Neuronal stem cell (in vitro differentiated cells): ENCODE results near the gene GADD45GIP1.

Source experiments
- DNase-seq: peaks from one replicate; pipeline ENCODE4 v3.0.0-alpha.2; 2013; ENCODE audit warnings: low spot score
- H2AFZ ChIP-seq: one replicate; pipeline ENCODE4 v1.6.1; 2013; ENCODE audit warnings: mild to moderate bottlenecking, low read length, inconsistent platforms
- H2AK5ac ChIP-seq: 2 replicates; pipeline ENCODE4 v1.6.1; 2013; ENCODE audit warnings: low read depth, mild to moderate bottlenecking, inconsistent platforms, low read length, moderate library complexity, mixed read lengths
- H2BK120ac ChIP-seq: 2 replicates; pipeline ENCODE4 v1.6.1; 2013; ENCODE audit warnings: low read depth, mild to moderate bottlenecking, inconsistent platforms, low read length, moderate library complexity, mixed read lengths
- H2BK12ac ChIP-seq: one replicate; pipeline ENCODE4 v1.6.1; 2013; ENCODE audit warnings: low read length, inconsistent platforms
- H2BK15ac ChIP-seq: 2 replicates; pipeline ENCODE4 v1.6.1; 2013; ENCODE audit warnings: mild to moderate bottlenecking, low read length, inconsistent platforms, mixed read lengths
- H2BK5ac ChIP-seq: one replicate; pipeline ENCODE4 v1.6.1; 2013; ENCODE audit warnings: inconsistent platforms, mild to moderate bottlenecking, low read length, moderate library complexity
- H3K14ac ChIP-seq: one replicate; pipeline ENCODE4 v1.6.1; 2013; ENCODE audit warnings: low read length, inconsistent platforms
- H3K18ac ChIP-seq: 2 replicates; pipeline ENCODE4 v1.6.1; 2013; ENCODE audit warnings: low read length, inconsistent platforms
- H3K23ac ChIP-seq: 2 replicates; pipeline ENCODE4 v1.6.1; 2013; ENCODE audit warnings: low read depth, mild to moderate bottlenecking, mixed read lengths, low read length, inconsistent platforms; ENCODE audit not compliant: poor library complexity
- H3K27ac ChIP-seq: replicated peaks from 3 replicates; pipeline ENCODE4 v1.5.1; 2013; ENCODE audit warnings: low read length, inconsistent platforms
- H3K27me3 ChIP-seq, 3 experiments: 2 replicates each; pipeline ENCODE4 v1.6.1; 2013; ENCODE audit warnings: low read length in 3 of 3, mild to moderate bottlenecking in 2 of 3, inconsistent platforms in 1 of 3, low read depth in 1 of 3, mixed read lengths in 1 of 3, moderate library complexity in 1 of 3; ENCODE audit not compliant: control insufficient read depth in 3 of 3, insufficient read depth in 3 of 3
- H3K36me3 ChIP-seq, 2 donors: replicated peaks in 1 of 2; 2 replicates each; pipeline ENCODE4 v1.6.1; 2013; ENCODE audit warnings: low read length in 2 of 2; ENCODE audit not compliant: control insufficient read depth in 2 of 2, insufficient read depth in 2 of 2
- H3K4ac ChIP-seq: 2 replicates; pipeline ENCODE4 v1.6.1; 2013; ENCODE audit warnings: inconsistent platforms, mild to moderate bottlenecking, low read length, moderate library complexity
- H3K4me1 ChIP-seq, 2 donors: 1 replicate in 1 of 2; 2 replicates in 1 of 2; pipeline ENCODE4 v1.6.1; 2013; ENCODE audit warnings: low read length in 2 of 2, low read depth in 1 of 2; ENCODE audit not compliant: control insufficient read depth in 2 of 2, insufficient read depth in 1 of 2
- H3K4me2 ChIP-seq: one replicate; pipeline ENCODE4 v1.6.1; 2013; ENCODE audit warnings: mild to moderate bottlenecking, low read length, inconsistent platforms; ENCODE audit not compliant: insufficient read depth, poor library complexity, severe bottlenecking
- H3K4me3 ChIP-seq, 2 donors: 2 replicates each; pipeline ENCODE4 v1.5.1; 2013; ENCODE audit warnings: low read length in 2 of 2, mild to moderate bottlenecking in 2 of 2, inconsistent platforms in 1 of 2, moderate library complexity in 1 of 2
- H3K79me1 ChIP-seq: one replicate; pipeline ENCODE4 v1.6.1; 2013; ENCODE audit warnings: low read depth, mild to moderate bottlenecking, inconsistent platforms, low read length, moderate library complexity
- H3K9ac ChIP-seq: one replicate; pipeline ENCODE4 v1.6.1; 2013; ENCODE audit warnings: mild to moderate bottlenecking, low read depth, low read length, inconsistent platforms; ENCODE audit not compliant: poor library complexity
- H3K9me3 ChIP-seq, 2 donors: replicated peaks in 1 of 2; 2 replicates each; pipeline versions ENCODE3 to v1.6.1; 2013; ENCODE audit warnings: low read length in 2 of 2, mild to moderate bottlenecking in 2 of 2, inconsistent platforms in 1 of 2, low read depth in 1 of 2, mixed read lengths in 1 of 2, moderate library complexity in 1 of 2; ENCODE audit not compliant: control insufficient read depth in 2 of 2, insufficient read depth in 1 of 2
- H4K8ac ChIP-seq: one replicate; pipeline ENCODE4 v1.6.1; 2013; ENCODE audit warnings: low read depth, mild to moderate bottlenecking, inconsistent platforms, low read length, moderate library complexity
- H4K91ac ChIP-seq: one replicate; pipeline ENCODE4 v1.6.1; 2013; ENCODE audit warnings: low read length, low read depth, mild to moderate bottlenecking, inconsistent platforms; ENCODE audit not compliant: poor library complexity
- WGBS, 2 donors: extraction: QIAGEN DNeasy Blood & Tissue Kit; methylation state at CpG; one replicate each; pipeline ENCODE4 v1.1.7; 2013; ENCODE audit warnings: missing lambda C conversion rate in 2 of 2, mixed read lengths in 1 of 2; ENCODE audit not compliant: insufficient read length in 2 of 2, insufficient replicate concordance in 1 of 2; ENCODE audit errors: extremely low coverage in 2 of 2; 5-methylcytosine and 5-hydroxymethylcytosine counted together

GADD45GIP1 gene

DNA sequence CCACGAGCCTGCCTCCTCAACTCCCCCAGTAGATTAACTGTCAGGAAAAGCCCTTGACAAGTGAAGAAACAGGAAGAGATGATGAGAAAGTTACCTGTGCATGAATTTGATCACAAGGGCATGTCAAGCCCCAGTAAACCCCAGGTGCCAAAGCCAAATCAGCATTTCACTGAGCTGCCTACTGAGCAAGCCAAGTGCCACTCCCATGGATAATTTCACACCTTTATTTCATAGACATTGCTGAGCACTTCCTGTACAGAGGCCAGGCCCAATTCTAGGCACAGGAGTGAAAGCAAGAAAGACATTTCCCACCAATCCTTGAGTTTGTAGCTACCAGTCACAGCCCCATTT is 2.4 kb downstream of the GADD45GIP1 start:
- Histone ChIP-seq H3K9ac (no peak overlapping the region), H3K14ac (no peak overlapping the region), H3K79me1 (peaks cover 11% of the 10 kb centered on the region), H4K91ac (no peak overlapping the region), H2BK15ac (no peak overlapping the region), H2BK120ac (no peak overlapping the region), H3K4me3 (no peak overlapping the region), H3K23ac (no peak overlapping the region), H3K18ac (no peak overlapping the region), H2BK5ac (peak overlapping the region; percentile 43), H3K27ac (no peak overlapping the region), H2AK5ac (no peak overlapping the region), H3K27me3 (no peaks in the 10 kb centered on the region), H3K4me1 (no peaks in the 10 kb centered on the region), H3K9me3 (no peaks in the 10 kb centered on the region), H4K8ac (no peak overlapping the region), H3K4me2 (no peak overlapping the region), H2AFZ (no peak overlapping the region), H3K4ac (no peak overlapping the region), H3K36me3 (peaks cover 30 to 62% of the 10 kb centered on the region in 2 donors), H2BK12ac (no peak overlapping the region)
- no CpG with 5 or more reads among the region's 1 CpG for WGBS, 2 donors
- DNase-seq, result no peak

DNA sequence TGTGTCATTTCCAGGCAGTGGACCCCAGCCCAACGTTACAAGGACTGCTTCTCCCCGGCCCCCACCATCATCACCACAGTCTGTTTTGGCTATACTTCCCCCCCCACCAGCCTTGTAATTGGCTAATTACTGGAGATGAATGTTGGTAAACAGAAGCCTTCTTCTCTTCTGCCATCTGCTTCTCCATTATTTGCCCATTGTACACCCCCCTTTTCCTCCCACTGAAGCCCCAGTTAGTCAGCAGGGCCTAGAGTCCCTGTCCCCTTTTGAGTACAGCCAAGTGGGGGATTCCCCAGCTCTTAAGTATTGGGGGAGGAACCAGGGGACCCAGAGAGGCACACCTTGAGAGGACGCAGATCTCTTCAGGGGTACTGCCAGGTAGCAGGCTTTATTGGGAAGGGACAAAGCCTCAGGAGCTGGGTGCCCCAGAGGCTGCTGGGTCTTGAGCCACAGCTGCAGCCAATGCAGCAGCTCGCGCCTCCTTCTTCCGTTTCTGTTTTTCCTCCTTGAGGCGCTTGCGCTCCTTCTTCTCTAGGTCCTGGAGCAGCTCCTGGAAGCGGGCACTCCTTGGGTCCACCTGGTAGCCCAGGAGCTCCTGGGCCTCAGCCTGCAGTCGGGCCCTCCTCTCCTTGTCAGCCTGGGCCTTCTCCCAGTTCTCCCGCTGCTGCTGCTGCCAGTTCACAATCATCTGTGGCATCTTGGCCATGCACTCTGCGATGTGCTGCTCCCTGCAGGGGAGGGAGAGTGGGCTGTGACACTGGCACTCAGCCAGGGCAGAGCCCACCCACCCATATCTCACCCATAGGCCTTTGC is 3.0 kb downstream of the GADD45GIP1 start:
- Histone ChIP-seq H3K27me3 (no peaks in the 10 kb centered on the region), H3K4ac (no peak overlapping the region), H2BK120ac (no peak overlapping the region), H3K18ac (no peak overlapping the region), H3K4me3 (no peak overlapping the region), H4K91ac (no peak overlapping the region), H3K79me1 (peaks cover 11% of the 10 kb centered on the region), H2AFZ (no peak overlapping the region), H3K4me2 (no peak overlapping the region), H3K9me3 (no peaks in the 10 kb centered on the region), H3K9ac (no peak overlapping the region), H4K8ac (no peak overlapping the region), H2BK5ac (peak overlapping the region; percentile 43), H3K4me1 (no peaks in the 10 kb centered on the region), H3K27ac (no peak overlapping the region), H2BK15ac (no peak overlapping the region), H3K36me3 (peaks cover 36 to 68% of the 10 kb centered on the region in 2 donors), H2AK5ac (no peak overlapping the region), H2BK12ac (no peak overlapping the region), H3K23ac (no peak overlapping the region), H3K14ac (no peak overlapping the region)
- no peak for DNase-seq
- WGBS, 2 donors, result no CpG with 5 or more reads among the region's 12 CpGs

DNA sequence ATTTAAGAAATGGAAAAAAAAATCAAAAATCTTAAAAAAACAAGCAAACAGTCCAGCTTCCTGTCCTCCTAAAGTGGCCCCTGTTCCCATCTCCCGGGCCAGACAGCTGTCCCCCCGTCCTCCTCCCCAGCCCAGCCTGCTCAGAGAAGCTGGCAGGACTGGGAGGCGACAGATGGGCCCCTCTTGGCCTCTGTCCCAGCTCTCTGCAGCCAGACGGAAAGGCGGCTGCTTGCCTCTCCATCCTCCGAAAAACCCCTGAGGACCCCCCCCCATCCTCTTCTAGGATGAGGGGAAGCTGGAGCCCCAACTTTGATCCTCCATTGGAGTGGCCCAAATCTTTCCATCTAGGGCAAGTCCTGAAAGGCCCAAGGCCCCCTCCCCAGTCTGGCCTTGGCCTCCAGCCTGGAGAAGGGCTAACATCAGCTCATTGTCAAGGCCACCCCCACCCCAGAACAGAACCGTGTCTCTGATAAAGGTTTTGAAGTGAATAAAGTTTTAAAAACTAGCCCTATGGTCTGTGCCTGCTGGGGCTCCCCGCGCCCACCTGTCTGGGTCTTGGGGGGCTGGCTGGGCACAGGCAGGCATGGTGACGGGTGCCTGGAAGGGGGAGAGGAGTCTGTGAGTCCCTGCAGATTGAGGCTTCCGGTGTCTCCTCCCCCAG is 3.8 kb downstream of the GADD45GIP1 start:
- no peak overlapping the region for H2BK12ac ChIP-seq
- peak overlapping the region; percentile 43 for H2BK5ac ChIP-seq
- DNase-seq, result no peak
- H3K18ac ChIP-seq, result no peak overlapping the region
- H3K4ac ChIP-seq, result no peak overlapping the region
- H3K4me1 ChIP-seq, result no peaks in the 10 kb centered on the region
- no peaks in the 10 kb centered on the region for H3K27me3 ChIP-seq
- no peak overlapping the region for H2AK5ac ChIP-seq
- no CpG with 5 or more reads among the region's 11 CpGs for WGBS, 2 donors
- no peak overlapping the region for H4K8ac ChIP-seq
- no peak overlapping the region for H2BK120ac ChIP-seq
- H3K4me2 ChIP-seq, result no peak overlapping the region
- no peak overlapping the region for H3K27ac ChIP-seq
- no peak overlapping the region for H4K91ac ChIP-seq
- no peak overlapping the region for H3K14ac ChIP-seq
- no peak overlapping the region for H2AFZ ChIP-seq
- no peak overlapping the region for H3K9ac ChIP-seq
- H3K9me3 ChIP-seq, result no peaks in the 10 kb centered on the region
- H3K4me3 ChIP-seq, result no peak overlapping the region
- H3K36me3 ChIP-seq, result peaks cover 43 to 75% of the 10 kb centered on the region in 2 donors
- H3K79me1 ChIP-seq, result peaks cover 15% of the 10 kb centered on the region
- H2BK15ac ChIP-seq, result no peak overlapping the region
- H3K23ac ChIP-seq, result no peak overlapping the region

DNA sequence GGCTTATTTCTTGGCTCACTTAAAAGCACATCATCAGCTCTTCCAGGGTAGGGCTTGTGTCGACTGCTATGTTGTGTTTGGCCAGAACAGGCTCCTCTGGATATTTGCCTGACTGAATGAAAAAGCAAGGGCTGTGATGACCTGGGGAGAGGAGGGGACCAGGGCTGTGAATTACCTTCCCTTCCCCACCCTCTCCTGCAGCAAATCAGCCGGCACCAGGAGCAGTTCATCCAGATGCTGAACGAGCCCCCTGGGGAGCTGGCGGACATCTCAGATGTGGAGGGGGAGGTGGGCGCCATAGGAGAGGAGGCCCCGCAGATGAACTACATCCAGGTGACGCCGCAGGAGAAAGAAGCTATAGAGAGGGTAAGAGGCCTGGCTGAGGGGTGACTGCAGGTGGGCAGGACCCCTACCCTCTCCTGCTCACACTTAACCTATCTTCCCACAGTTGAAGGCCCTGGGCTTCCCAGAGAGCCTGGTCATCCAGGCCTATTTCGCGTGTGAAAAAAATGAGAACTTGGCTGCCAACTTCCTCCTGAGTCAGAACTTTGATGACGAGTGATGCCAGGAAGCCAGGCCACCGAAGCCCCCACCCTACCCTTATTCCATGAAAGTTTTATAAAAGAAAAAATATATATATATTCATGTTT is 4.4 kb downstream of the GADD45GIP1 start:
- no peak for DNase-seq

More for the DNA sequence above, 4.4 kb downstream of the GADD45GIP1 start:
- H3K4ac ChIP-seq, result no peak overlapping the region
- no peak overlapping the region for H4K91ac ChIP-seq
- H2AK5ac ChIP-seq, result no peak overlapping the region
- WGBS, 2 donors, result no CpG with 5 or more reads among the region's 12 CpGs
- H2BK12ac ChIP-seq, result no peak overlapping the region
- no peak overlapping the region for H2BK5ac ChIP-seq
- no peak overlapping the region for H2AFZ ChIP-seq
- H3K23ac ChIP-seq, result peak overlapping the region; percentile 57
- no peak overlapping the region for H2BK120ac ChIP-seq
- no peak overlapping the region for H2BK15ac ChIP-seq
- H3K27me3 ChIP-seq, result no peaks in the 10 kb centered on the region
- no peak overlapping the region for H4K8ac ChIP-seq
- H3K18ac ChIP-seq, result no peak overlapping the region
- H3K9ac ChIP-seq, result no peak overlapping the region
- H3K79me1 ChIP-seq, result peaks cover 17% of the 10 kb centered on the region
- no peak overlapping the region for H3K14ac ChIP-seq
- H3K9me3 ChIP-seq, result no peaks in the 10 kb centered on the region
- no peak overlapping the region for H3K4me2 ChIP-seq
- H3K4me1 ChIP-seq, result no peaks in the 10 kb centered on the region
- peaks cover 50 to 82% of the 10 kb centered on the region in 2 donors for H3K36me3 ChIP-seq
- no peak overlapping the region for H3K4me3 ChIP-seq
- H3K27ac ChIP-seq, result no peak overlapping the region
